SK-N-SH treated with all-trans-retinoic acid at 6 μM for 48 hours (cell line): ENCODE results near the gene ANKRD12.

Source experiments
- GLIS3 ChIP-seq: fragments of 250-450 bp; sonication (Bioruptor Pico); IDR thresholded peaks from 2 replicates; pipeline ENCODE4 v1.5.0; 2020; ENCODE audit warnings: mild to moderate bottlenecking, moderate library complexity
- TCF4 ChIP-seq: fragments of 250-450 bp; sonication (Bioruptor Pico); IDR thresholded peaks from 2 replicates; pipeline ENCODE4 v1.8.0; 2021; ENCODE audit warnings: mild to moderate bottlenecking, moderate library complexity, borderline replicate concordance
- ZFP30 ChIP-seq: fragments of 450-650 bp; formaldehyde crosslinking; IDR thresholded peaks from 2 replicates; pipeline ENCODE4 v1.5.0; 2022; ENCODE audit warnings: mild to moderate bottlenecking, moderate library complexity

DNA sequence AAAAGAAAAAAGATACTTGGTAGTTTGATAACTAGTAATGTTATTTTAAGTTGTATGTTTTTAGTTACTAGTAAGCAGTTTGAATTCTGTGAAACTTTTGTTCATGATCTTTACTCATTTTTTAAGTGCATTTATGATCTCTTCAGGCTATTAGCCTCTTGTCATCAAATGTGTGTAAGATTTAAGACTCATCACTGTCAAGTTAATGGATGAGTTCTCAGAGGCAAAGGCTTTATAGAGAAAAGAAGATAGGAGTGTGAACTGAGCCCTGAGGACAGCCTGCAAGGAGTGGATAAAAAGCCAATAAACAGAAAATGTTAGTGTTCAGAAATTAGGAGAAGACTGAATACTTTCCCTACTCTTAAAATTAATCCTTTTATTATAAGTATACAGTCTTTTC, 20.6 kb upstream of the ANKRD12 start:
- TF ChIP-seq ZFP30 (no peak), GLIS3 (CRISPR knock-in tag) (no peak), TCF4 (no peak)
